AG09319 (cell line): ENCODE data around the gene MRTFB.
"Not testable (repeated sequence)": the region's sequence is repeated elsewhere in the genome, so short reads cannot be mapped to it uniquely, and the experiment has no call there.

ENCODE experiments used
- DNase-seq: peaks from one replicate; pipeline ENCODE4 v3.0.0-alpha.2; 2010; ENCODE audit warnings: low read depth; ENCODE audit errors: extremely low read depth
- TF ChIP-seq, protein P1 (sequence below): IDR thresholded peaks from 2 replicates; pipeline ENCODE4 v1.5.1; 2011; ENCODE audit warnings: low read depth, mild to moderate bottlenecking, inconsistent platforms, low read length, moderate library complexity

Gene MRTFB

DNA sequence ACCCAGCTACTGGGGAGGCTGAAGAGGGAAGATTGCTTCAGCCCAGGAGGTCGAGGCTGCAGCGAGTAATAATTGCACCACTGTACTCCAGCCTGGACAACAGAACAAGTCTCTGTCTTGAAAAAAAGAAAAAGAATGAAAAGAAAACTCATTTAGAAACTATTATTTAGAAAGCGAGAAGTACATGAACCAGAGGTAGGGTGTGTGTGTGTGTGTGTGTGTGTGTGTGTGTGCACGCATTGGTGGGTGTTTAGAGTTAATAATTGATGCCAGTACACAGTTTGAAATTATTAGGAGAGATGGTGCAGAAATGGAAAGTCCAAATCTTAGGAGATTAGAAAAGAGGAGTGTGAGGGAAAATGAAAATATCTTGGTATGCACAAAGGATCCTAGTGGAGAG is 106.6 kb downstream of the MRTFB start:
- no peak for DNase-seq
- TF ChIP-seq, protein P1, sequence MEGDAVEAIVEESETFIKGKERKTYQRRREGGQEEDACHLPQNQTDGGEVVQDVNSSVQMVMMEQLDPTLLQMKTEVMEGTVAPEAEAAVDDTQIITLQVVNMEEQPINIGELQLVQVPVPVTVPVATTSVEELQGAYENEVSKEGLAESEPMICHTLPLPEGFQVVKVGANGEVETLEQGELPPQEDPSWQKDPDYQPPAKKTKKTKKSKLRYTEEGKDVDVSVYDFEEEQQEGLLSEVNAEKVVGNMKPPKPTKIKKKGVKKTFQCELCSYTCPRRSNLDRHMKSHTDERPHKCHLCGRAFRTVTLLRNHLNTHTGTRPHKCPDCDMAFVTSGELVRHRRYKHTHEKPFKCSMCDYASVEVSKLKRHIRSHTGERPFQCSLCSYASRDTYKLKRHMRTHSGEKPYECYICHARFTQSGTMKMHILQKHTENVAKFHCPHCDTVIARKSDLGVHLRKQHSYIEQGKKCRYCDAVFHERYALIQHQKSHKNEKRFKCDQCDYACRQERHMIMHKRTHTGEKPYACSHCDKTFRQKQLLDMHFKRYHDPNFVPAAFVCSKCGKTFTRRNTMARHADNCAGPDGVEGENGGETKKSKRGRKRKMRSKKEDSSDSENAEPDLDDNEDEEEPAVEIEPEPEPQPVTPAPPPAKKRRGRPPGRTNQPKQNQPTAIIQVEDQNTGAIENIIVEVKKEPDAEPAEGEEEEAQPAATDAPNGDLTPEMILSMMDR, result no peak

DNA sequence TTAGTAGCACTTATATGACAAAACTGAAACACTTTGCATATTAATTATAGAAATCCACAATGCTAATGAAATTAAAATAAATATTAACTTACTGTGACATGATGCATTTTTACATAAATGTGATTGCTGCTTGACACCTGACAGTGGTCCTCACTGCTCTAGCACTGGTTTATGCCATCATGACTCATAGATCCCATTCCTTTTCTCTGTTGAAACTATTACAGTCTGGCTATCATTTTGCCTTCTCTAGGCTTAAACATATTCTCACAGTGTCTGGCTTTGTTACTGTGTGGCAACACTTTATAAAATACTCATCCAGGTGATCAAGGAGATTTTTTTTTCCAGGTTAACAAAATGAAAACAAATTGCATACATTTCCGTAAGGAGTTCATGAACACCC is 108.0 kb downstream of the MRTFB start:
- TF ChIP-seq, protein P1, result no peak
- DNase-seq, result no peak

DNA sequence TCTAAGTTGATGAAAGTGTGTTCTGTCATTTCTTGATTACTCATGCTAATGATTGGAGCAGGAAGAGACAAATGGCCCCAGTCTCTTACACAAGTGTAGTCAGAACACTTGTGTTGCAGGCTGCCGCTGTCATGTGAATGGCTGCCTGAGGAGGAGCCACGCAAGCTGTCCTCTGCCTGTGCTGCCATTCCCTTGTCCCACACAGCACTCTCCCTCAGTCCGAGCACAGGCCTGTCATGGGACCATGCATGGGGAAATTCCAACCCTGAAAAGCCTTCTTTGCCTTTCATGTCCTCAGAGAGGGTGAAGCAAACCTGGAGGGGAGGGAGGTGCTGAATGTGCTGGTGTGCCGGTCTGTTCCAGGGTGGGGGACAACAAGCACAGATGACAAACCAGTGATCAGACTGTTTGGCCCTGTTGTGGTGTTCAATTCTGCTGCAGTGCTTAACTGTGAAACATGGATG is 109.4 kb downstream of the MRTFB start:
- no peak for DNase-seq
- TF ChIP-seq, protein P1, result no peak

DNA sequence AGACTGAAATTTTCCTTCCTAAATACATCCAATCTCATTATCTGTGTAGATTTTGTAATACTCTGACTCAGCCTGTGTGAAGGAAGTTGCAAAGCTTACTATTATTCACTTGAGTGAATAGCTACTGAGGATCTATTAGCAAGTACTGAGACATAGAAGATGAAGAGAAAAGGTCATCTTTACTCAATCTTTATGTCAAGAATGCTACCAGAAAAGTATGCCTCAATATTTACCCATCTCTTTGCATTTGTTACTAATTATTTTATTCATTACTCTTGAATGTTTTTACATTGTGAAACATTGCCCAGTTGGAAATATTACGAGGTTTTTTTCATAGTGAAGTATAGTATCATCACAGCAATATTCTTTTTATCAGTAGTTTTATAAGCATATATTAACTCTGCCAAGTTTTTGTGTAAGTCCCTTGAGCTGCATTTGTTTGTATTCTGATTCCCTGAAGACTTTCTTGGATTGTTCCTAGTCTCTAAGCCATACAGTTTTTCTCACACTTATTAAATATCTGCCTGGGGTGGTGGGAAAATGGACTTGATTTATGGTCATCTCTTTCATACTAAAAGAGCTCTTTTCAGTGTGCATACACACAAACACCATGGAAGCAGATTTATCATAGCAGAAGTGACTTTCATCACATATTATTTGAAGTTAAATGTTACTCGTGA is 110.4 kb downstream of the MRTFB start:
- peak; percentile 30 for DNase-seq
- TF ChIP-seq, protein P1, result no peak

DNA sequence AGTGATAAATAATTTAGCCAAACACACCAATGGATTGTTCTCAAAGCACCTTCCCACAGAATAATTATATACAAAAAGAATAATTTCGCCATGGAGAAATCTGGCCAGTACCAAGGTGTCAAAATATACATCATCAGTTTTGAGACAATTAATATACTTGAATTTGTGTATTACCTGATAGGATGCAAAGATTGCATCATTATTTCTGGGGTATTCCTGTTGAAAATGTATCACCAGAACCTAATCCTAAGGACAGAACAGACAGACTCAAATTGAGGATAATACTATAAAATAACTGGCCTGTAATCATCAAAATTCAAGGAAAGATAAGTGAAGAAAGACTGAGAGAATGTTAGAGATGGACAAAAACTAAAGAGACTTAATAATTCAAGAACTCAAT is 111.9 kb downstream of the MRTFB start:
- no peak for DNase-seq
- TF ChIP-seq, protein P1, result no peak

DNA sequence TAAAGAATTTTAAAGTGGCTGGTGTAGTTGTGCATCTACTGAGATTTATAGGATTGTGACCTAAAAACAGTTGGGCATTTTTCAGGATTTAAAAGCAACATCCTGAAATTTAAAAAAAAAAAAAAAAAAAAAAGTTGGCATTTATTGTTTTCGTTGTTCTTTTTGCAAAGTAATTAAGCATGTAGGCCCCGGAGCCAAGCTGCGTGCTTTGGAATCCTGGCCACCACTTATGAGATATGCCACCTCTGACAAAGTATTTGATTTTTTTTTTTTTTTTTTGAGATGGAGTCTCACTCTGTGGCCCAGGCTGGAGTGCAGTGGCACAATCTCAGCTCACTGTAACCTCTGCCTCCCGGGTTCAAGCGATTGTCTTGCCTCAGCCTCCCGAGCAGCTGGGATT is 112.8 kb downstream of the MRTFB start:
- DNase-seq, result not testable (repeated sequence)

DNA sequence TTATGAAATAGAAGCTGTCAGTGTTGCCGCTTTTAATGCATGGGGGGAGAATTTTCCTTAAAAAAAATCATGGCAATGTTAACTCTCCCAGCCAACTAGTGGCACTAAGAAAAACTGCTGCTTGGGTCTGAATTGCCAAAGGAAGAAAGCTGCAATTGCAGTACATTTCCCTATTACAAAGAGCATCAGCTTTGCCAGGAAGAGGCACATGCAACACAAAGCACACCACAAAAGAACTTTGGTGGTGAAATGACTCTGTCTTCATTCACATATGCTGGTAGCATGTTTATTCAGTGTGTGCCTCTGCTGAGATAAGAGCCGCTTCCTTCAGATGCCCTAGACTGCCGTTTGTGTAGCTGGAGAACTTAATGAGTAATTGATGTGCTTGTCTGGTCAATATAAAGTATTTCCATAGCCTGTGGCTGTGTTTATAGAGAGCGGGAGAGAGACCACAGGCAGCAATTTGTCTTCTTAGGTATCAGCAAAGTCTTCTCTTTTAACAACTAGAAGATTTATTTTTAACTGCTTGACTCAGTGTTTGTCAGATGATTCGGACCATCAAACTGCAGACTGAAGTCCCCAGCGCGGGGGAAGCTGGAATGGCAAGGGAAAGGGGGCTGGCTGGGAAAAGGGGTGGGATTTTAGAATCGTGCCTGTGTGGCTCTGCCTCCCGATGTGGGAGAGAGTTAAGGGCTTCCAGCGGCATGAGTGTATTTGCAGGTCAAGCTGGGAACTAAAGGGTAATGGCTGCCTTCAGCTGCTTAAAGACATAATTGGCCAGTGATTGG is 115.1 kb downstream of the MRTFB start:
- TF ChIP-seq, protein P1, result peak; percentile 59
- peak; percentile 32 for DNase-seq
